ENCODE measurements around the gene NUP50. TPM values are rescaled to one million over a fixed set of nuclear protein-coding genes. Genes with fewer than 3 reads are reported as not detected.

NUP50 gene
- total RNA-seq, 1 experiment from 2014 or later, result 134 TPM

DNA sequence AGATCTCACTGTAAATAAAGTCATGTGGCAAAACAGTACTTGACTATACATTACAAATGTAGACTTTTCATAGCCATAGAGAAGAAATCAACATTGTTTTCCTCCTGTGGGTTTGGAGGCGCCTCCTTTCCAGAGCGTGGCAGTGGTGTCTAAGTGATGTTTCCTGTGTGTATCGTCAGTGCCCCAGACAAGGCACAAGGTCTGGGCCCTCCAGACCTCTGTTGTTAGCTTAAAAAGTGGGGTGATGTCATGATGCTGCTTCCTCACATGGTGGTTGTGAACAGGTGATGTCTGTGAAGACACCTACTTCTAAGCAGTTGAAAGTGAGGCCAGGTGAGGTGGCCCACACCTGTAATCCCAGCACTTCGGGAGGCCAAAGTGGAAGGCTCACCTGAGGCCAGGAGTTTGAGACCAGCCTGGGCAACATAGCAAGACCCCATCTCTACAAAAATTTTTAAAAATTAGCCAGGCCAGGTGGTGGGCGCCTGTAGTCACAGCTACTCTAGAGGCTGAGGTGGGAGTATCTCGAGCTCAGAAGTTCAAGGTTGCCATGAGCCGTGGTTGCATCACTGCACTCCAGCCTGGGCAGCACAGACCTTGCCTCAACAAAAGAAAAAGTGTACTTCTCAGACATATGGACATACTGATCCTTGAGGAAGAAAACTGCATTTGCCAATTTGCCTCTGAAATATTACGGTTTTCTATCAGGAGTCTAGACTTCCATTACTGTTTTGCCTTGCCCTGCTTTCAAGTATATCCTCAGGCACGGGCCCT lies 15.7 kb downstream of the NUP50 start:
- no peak for DNase-seq
- H2AFZ ChIP-seq (ENCODE audit: low read length), result no peak overlapping the region
- no peak overlapping the region for H2AK5ac ChIP-seq (ENCODE audit: insufficient read length, low read length)
- H2BK120ac ChIP-seq (ENCODE audit: low read depth, low read length, poor library complexity, severe bottlenecking), result no peak overlapping the region
- H4K5ac ChIP-seq (ENCODE audit: insufficient read length, low read depth, low read length), result no peak overlapping the region
- H2BK20ac ChIP-seq (ENCODE audit: low read depth, low read length, poor library complexity, severe bottlenecking), result no peak overlapping the region
- no peaks in the 10 kb centered on the region for H3K23me2 ChIP-seq (ENCODE audit: insufficient read length, low read depth, low read length, poor library complexity, severe bottlenecking)
- H3K4me1 ChIP-seq (ENCODE audit: insufficient read depth, low read length), result peaks cover 5% of the 10 kb centered on the region; the same call in 1 of the 2 replicates
- H3K4ac ChIP-seq (ENCODE audit: low read depth, low read length), result no peak overlapping the region
- Mint-ChIP-seq H3K36me3 (ENCODE audit: insufficient read depth in 1 of 3, low read depth in 3 of 3) (peaks cover 55 to 100% (median 99%) of the 10 kb centered on the region in 3 experiments), H3K4me3 (no peak overlapping the region; a peak in 1 of 5 replicates), H3K9me3 (no peaks in the 10 kb centered on the region), H3K4me1 (peaks cover 26 to 28% of the 10 kb centered on the region in 2 experiments), H3K27me3 (ENCODE audit: low read depth) (no peaks in the 10 kb centered on the region), H3K27ac (0 out of 7 replicates have a peak overlapping the region, but pooled peaks of 1 of the 3 experiments have one; percentile 44)
- H4K20me1 ChIP-seq (ENCODE audit: control insufficient read depth, insufficient read depth, insufficient read length), result no peaks in the 10 kb centered on the region
- TF ChIP-seq, protein P1, sequence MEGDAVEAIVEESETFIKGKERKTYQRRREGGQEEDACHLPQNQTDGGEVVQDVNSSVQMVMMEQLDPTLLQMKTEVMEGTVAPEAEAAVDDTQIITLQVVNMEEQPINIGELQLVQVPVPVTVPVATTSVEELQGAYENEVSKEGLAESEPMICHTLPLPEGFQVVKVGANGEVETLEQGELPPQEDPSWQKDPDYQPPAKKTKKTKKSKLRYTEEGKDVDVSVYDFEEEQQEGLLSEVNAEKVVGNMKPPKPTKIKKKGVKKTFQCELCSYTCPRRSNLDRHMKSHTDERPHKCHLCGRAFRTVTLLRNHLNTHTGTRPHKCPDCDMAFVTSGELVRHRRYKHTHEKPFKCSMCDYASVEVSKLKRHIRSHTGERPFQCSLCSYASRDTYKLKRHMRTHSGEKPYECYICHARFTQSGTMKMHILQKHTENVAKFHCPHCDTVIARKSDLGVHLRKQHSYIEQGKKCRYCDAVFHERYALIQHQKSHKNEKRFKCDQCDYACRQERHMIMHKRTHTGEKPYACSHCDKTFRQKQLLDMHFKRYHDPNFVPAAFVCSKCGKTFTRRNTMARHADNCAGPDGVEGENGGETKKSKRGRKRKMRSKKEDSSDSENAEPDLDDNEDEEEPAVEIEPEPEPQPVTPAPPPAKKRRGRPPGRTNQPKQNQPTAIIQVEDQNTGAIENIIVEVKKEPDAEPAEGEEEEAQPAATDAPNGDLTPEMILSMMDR (conservative IDR thresholded peaks at IDR 0.05), result no peak
- H3K4me2 ChIP-seq (ENCODE audit: insufficient read depth, insufficient read length, low read length), result no peak overlapping the region
- no peak overlapping the region for H2BK5ac ChIP-seq (ENCODE audit: insufficient read length, low read length)
- H2BK12ac ChIP-seq (ENCODE audit: insufficient read length, low read depth, low read length), result no peak overlapping the region
- WGBS (ENCODE audit: extremely low coverage, insufficient read length, low lambda C conversion rate), result no CpG with 5 or more reads among the region's 9 CpGs
- H3K14ac ChIP-seq (ENCODE audit: insufficient read depth, low read length), result no peak overlapping the region
- no peak overlapping the region for H3K56ac ChIP-seq (ENCODE audit: insufficient read length, low read depth, low read length)
- no peak overlapping the region for H2BK15ac ChIP-seq (ENCODE audit: low read depth, low read length)
- no peak overlapping the region for H3K23ac ChIP-seq (ENCODE audit: insufficient read length, low read depth, low read length)
- H3K79me1 ChIP-seq (ENCODE audit: insufficient read depth, low read depth, low read length, poor library complexity, severe bottlenecking), result peaks cover 9% of the 10 kb centered on the region
- H4K91ac ChIP-seq (ENCODE audit: insufficient read length, low read depth, low read length), result no peak overlapping the region
- H3K27me3 ChIP-seq (ENCODE audit: insufficient read depth, low read length), result no peaks in the 10 kb centered on the region
- H3K79me2 ChIP-seq (ENCODE audit: insufficient read depth, low read length), result peaks cover 2% of the 10 kb centered on the region; the same call in 1 of the 2 replicates
- H3K9ac ChIP-seq (ENCODE audit: extremely low read depth, insufficient read length, low read length), result no peak overlapping the region
- H4K8ac ChIP-seq (replicated peaks; ENCODE audit: insufficient read length, low read depth, low read length), result no peak overlapping the region
- no peak overlapping the region for H3K18ac ChIP-seq (ENCODE audit: insufficient read length, low read depth, low read length)
- H3K9me3 ChIP-seq (ENCODE audit: control insufficient read depth, low read depth, low read length), result no peaks in the 10 kb centered on the region
- no peak overlapping the region for H3K27ac ChIP-seq (ENCODE audit: insufficient read length, low read depth, low read length)
- no peak overlapping the region for H3T11ph ChIP-seq (ENCODE audit: low read length)
